OCI-LY3 (cell line): Measurements from ENCODE around the gene TNFRSF21.

ENCODE experiments used
- H2AFZ ChIP-seq: fragments of 200-600, 300-600 bp; shearing (Covaris generic); 2 replicates; pipeline ENCODE4 v1.6.0; 2014; ENCODE audit warnings: antibody characterized with exemption, low read depth, low read length
- H3K27ac ChIP-seq: fragments of 200-600, 300-600 bp; sonication (generic); 2 replicates; pipeline ENCODE4 v1.5.1; 2014; ENCODE audit warnings: mild to moderate bottlenecking, low read length, moderate library complexity, mixed read lengths
- H3K27me3 ChIP-seq: fragments of 200-600, 300-600 bp; sonication (generic); 2 replicates; pipeline ENCODE4 v1.6.1; 2014; ENCODE audit warnings: low read depth, low read length, mixed read lengths
- H3K36me3 ChIP-seq: fragments of 200-600, 300-600 bp; sonication (generic); replicated peaks from 2 replicates; pipeline ENCODE3; 2014; ENCODE audit warnings: low read depth, low read length, mixed read lengths
- H3K4me1 ChIP-seq: fragments of 300-600, 200-600 bp; sonication (generic); 2 replicates; pipeline ENCODE4 v1.6.1; 2014; ENCODE audit warnings: low read length, mixed read lengths
- H3K4me2 ChIP-seq: fragments of 200-600, 300-600 bp; sonication (generic); 2 replicates; pipeline ENCODE4 v1.6.1; 2014; ENCODE audit warnings: low read length, mixed read lengths
- H3K4me3 ChIP-seq: fragments of 300-600, 200-600 bp; sonication (generic); 2 replicates; pipeline ENCODE4 v1.5.1; 2014; ENCODE audit warnings: antibody characterized with exemption, mild to moderate bottlenecking, low read length, moderate library complexity
- H3K79me2 ChIP-seq: fragments of 300-600, 200-600 bp; shearing (Covaris generic); 2 replicates; pipeline ENCODE4 v1.6.1; 2014; ENCODE audit warnings: mild to moderate bottlenecking, low read length, mixed read lengths
- H3K9ac ChIP-seq: fragments of 300-600, 200-600 bp; shearing (Covaris generic); 2 replicates; pipeline ENCODE4 v1.6.0; 2014; ENCODE audit warnings: mild to moderate bottlenecking, low read length, moderate library complexity
- H3K9me3 ChIP-seq: fragments of 200-600, 300-600 bp; shearing (Covaris generic); 2 replicates; pipeline ENCODE4 v1.6.1; 2014; ENCODE audit warnings: low read length, mixed read lengths; ENCODE audit not compliant: insufficient read depth
- H4K20me1 ChIP-seq: fragments of 200-600, 300-600 bp; sonication (generic); 2 replicates; pipeline ENCODE4 v1.6.1; 2016; ENCODE audit warnings: low read length, mixed read lengths; ENCODE audit not compliant: insufficient read depth
- EZH2phosphoT487 ChIP-seq: fragments of 200-600 bp; shearing (Covaris generic); IDR thresholded peaks from 2 replicates; pipeline ENCODE4 v1.6.1; 2018; ENCODE audit warnings: antibody characterized with exemption, mixed run types, low read depth
- TF ChIP-seq, protein P1 (sequence below): fragments of 200-600, 300-600 bp; sonication (generic); IDR thresholded peaks from 2 replicates; pipeline ENCODE4 v1.5.1; 2014; ENCODE audit warnings: antibody characterized with exemption, low read length, low read depth

TNFRSF21 gene

GRCh38 chr6:47303861-47304260, 5.8 kb downstream of the TNFRSF21 start:
- 0 out of 2 replicates have a peak, but pooled peaks cover 4% of the 10 kb centered on the region for H4K20me1 ChIP-seq
- H3K27ac ChIP-seq: no peak overlapping the region
- no peak overlapping the region for H2AFZ ChIP-seq
- H3K4me3 ChIP-seq: no peak overlapping the region
- no peak for TF ChIP-seq EZH2phosphoT487
- TF ChIP-seq, protein P1, sequence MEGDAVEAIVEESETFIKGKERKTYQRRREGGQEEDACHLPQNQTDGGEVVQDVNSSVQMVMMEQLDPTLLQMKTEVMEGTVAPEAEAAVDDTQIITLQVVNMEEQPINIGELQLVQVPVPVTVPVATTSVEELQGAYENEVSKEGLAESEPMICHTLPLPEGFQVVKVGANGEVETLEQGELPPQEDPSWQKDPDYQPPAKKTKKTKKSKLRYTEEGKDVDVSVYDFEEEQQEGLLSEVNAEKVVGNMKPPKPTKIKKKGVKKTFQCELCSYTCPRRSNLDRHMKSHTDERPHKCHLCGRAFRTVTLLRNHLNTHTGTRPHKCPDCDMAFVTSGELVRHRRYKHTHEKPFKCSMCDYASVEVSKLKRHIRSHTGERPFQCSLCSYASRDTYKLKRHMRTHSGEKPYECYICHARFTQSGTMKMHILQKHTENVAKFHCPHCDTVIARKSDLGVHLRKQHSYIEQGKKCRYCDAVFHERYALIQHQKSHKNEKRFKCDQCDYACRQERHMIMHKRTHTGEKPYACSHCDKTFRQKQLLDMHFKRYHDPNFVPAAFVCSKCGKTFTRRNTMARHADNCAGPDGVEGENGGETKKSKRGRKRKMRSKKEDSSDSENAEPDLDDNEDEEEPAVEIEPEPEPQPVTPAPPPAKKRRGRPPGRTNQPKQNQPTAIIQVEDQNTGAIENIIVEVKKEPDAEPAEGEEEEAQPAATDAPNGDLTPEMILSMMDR: no peak
- peaks cover 92% of the 10 kb centered on the region for H3K79me2 ChIP-seq
- peaks cover 39% of the 10 kb centered on the region for H3K4me1 ChIP-seq
- H3K9me3 ChIP-seq: no peaks in the 10 kb centered on the region
- no peak overlapping the region for H3K9ac ChIP-seq
- H3K4me2 ChIP-seq: no peak overlapping the region
- no peaks in the 10 kb centered on the region for H3K27me3 ChIP-seq
- H3K36me3 ChIP-seq: no peaks in the 10 kb centered on the region

DNA sequence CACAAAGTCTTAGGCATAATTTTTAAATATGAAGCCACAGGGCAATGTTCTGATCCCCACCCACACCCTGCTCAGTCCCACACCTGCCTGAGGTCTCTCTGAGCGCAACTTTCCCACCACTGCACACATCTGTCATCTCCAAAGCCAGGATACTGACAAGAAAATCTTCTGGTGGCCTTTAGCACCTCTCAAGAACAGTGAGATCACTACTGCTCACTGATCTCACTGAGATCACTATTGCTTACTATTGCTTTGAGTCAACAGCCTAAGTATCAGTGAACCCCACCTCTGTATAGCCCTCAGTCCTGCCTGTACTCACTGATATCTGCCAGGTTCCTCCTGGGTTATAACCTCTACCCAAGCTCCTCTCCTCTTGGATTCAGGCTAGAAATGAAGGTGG, 6.4 kb downstream of the TNFRSF21 start:
- Histone ChIP-seq H3K4me3 (no peak overlapping the region), H3K4me2 (peak overlapping the region; percentile 73; the same call in 1 of the 2 replicates), H3K9me3 (no peaks in the 10 kb centered on the region), H3K27me3 (no peaks in the 10 kb centered on the region), H3K9ac (no peak overlapping the region), H3K4me1 (peaks cover 42% of the 10 kb centered on the region), H4K20me1 (0 out of 2 replicates have a peak, but pooled peaks cover 4% of the 10 kb centered on the region), H3K36me3 (no peaks in the 10 kb centered on the region), H3K27ac (no peak overlapping the region), H3K79me2 (peaks cover 92% of the 10 kb centered on the region), H2AFZ (no peak overlapping the region)
- TF ChIP-seq, protein P1: no peak
- no peak for TF ChIP-seq EZH2phosphoT487

GRCh38 chr6:47302043-47302442, 7.7 kb downstream of the TNFRSF21 start:
- Histone ChIP-seq H3K36me3 (no peaks in the 10 kb centered on the region), H3K79me2 (peaks cover 86% of the 10 kb centered on the region), H3K27ac (peak overlapping the region; percentile 54), H3K9ac (0 out of 2 replicates have a peak overlapping the region, but pooled peaks have one; percentile 8), H3K4me3 (peak overlapping the region; percentile 58), H3K9me3 (no peaks in the 10 kb centered on the region), H3K27me3 (no peaks in the 10 kb centered on the region), H2AFZ (no peak overlapping the region), H4K20me1 (0 out of 2 replicates have a peak, but pooled peaks cover 4% of the 10 kb centered on the region), H3K4me2 (peak overlapping the region; percentile 73), H3K4me1 (peaks cover 41% of the 10 kb centered on the region)
- TF ChIP-seq, protein P1: no peak

GRCh38 chr6:47301441-47301840, 8.3 kb downstream of the TNFRSF21 start:
- H3K27ac ChIP-seq: peak overlapping the region; percentile 54; the same call in 1 of the 2 replicates

More at GRCh38 chr6:47301441-47301840, 8.3 kb downstream of the TNFRSF21 start:
- TF ChIP-seq, protein P1: no peak
- no peak for TF ChIP-seq EZH2phosphoT487
- peak overlapping the region; percentile 58 for H3K4me3 ChIP-seq
- no peaks in the 10 kb centered on the region for H3K36me3 ChIP-seq
- H3K9ac ChIP-seq: no peak overlapping the region
- H3K9me3 ChIP-seq: no peaks in the 10 kb centered on the region
- H3K4me2 ChIP-seq: peak overlapping the region; percentile 73
- H4K20me1 ChIP-seq: 0 out of 2 replicates have a peak, but pooled peaks cover 4% of the 10 kb centered on the region
- peaks cover 88% of the 10 kb centered on the region for H3K79me2 ChIP-seq
- H3K27me3 ChIP-seq: no peaks in the 10 kb centered on the region
- peaks cover 41% of the 10 kb centered on the region for H3K4me1 ChIP-seq
- H2AFZ ChIP-seq: no peak overlapping the region
